GM15510 (cell line): ENCODE measurements around the gene CYP46A1.

ENCODE experiments used
- POLR2A ChIP-seq: IDR thresholded peaks from 3 replicates; pipeline ENCODE4 v1.6.1; 2011; ENCODE audit warnings: borderline replicate concordance; ENCODE audit not compliant: insufficient read length; ENCODE audit errors: extremely low read depth

CYP46A1 gene

GRCh38 chr14:99731547-99732435 is 47.7 kb downstream of the CYP46A1 start:
- TF ChIP-seq POLR2A, result no peak

GRCh38 chr14:99732436-99733210 is 48.5 kb downstream of the CYP46A1 start:
- TF ChIP-seq POLR2A, result no peak

DNA sequence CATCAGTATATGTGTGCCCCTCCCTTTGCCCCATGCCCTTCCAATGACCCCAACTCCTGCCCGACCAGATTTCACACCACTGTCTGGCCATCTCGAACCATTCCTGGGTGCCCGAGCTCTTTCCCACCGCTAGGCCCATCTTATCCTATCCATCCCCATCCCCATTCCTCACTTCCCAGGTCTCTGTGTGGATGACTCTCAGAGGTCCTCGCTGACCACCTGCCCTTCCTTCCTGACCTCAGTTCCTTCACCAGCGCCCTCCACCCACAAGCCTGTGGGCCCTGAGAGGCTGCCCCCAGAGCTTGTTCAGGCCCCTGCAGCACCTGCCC is 49.1 kb downstream of the CYP46A1 start:
- no peak for TF ChIP-seq POLR2A

- no peak for TF ChIP-seq POLR2A
Measured at GRCh38 chr14:99733540-99734405, 49.7 kb downstream of the CYP46A1 start.

DNA sequence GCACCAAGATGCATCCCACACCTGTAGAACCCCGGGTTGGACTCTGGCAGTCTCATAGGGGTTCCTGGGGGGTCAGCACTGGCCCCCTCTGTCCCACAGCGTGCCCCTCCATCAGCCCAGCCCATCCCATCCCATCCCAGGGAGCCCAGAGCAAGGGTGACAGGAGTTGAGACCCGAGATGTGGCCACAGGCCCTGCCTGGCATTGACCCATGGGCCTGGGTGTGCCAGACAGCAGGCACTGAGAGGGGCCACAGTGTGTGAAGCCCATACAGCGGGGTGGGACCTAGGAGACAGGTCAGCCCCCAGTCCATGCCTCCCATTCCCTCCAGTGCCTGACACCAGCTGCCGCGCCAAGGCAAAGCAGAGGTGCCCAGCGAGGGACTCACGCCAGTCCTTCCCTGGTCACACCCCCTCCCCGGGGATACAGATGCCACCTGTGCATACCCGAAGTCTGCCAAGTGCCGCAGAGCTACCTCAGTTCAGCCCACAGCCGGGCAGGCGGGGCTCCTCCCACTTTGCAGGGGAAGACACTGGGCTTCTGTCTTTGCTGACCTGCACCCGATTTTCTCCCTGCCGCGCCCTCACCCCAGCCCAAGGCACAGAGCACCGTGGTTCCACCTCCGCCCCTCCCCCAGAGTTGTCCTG is 50.4 kb downstream of the CYP46A1 start:
- no peak for TF ChIP-seq POLR2A

DNA sequence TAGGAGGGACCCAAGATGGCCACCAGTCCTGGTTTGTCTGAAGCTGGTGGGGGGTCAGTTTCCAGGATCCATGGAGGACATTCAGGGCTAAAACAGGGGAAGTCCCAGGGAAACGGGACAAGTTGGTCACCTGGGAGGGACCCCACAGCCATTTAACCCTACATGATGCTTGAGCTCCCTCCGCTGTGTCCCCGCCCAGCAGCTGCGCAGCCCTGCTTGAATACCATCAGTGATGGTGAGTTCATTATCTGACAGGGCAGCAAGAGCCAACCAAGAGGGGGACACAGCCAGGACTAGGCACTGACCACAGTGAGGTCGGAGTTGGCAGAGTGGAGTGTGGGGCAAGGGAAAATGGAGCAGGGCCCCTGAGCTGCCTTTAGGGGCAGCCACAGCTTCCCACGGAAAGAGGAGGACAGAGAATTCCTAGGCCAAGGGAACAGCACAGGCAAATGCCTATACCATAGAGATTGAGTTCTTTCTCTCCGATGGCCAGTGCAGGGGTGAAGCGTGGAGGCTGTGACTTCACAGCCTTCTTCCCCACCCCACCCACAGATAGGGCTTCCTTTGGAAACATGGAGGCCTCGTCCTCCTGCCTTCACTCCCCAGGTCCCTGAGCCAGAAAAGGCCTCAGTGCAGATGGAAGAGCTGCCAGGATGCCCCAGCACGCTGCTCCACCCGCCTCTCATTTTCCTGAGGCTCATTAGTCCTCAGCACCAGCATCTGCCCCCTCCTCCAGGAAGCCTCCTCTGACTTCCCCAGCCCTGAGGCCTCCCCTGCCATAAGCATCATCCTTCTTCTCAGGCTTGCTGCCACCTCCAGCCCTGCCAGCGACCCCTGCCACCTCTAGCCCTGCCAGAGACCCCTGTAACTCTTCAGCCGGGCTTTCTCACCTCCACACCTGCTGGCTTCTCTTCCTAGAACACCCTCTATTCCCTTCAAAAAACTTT is 51.4 kb downstream of the CYP46A1 start:
- no peak for TF ChIP-seq POLR2A

GRCh38 chr14:99736603-99737371 is 52.7 kb downstream of the CYP46A1 start:
- TF ChIP-seq POLR2A, result no peak

GRCh38 chr14:99737451-99737951 is 53.4 kb downstream of the CYP46A1 start:
- no peak for TF ChIP-seq POLR2A

GRCh38 chr14:99737956-99738667 is 54.0 kb downstream of the CYP46A1 start:
- TF ChIP-seq POLR2A, result no peak

DNA sequence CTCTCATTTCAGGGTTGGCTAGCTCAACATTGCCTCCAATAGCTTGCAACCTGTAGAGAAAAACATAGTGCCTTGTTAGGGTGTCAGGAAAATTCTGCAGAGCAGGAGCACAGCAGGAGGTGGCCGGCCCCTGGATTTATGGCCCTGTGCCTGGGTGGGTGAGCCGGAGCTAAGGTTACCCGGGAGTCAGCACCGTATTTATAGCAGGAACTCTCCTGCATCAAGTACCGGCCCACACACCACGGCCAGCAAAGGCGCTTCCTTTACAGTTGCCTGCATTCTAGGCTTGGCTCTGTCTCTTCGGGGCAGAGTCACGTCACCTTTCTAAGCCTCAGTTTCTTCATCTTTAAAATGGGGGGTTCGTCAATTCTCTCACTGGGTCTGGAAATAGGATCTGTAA is 56.3 kb downstream of the CYP46A1 start:
- no peak for TF ChIP-seq POLR2A

DNA sequence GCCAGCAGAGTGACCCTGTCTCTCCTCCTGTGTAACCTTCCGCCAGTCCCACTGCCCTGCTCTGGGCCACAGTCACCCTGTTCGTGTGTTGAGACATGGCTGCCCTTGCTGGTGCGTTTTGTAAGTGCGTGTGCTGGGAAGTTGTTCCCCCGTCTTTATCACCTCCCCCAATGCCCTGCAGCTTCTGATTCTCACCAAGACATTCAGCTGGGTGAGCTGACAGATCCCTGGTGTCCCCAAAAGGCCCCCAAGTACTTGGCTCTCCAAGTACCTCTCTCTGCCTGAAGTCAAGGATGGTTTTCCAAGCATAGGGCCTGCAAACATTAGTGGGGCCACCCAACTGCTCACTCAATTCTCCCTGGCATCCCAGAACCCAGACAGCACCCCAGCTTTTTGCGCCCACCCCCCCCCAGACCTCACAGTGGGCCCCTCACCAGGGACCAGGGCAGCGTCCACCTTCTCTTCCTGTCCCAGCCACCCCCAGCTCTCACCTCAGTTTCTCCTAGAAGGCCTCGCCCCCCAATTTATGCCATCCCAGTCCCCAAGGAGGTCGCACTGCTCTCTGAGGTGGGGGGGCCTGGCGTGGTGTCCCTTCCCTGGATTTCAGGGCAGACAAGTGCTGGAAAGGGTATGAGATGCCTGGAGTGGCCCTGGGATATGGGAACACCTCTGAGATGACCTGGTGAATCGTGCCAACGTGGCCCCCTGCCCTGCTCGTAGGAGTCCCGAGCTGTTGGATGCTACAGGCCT is 57.3 kb downstream of the CYP46A1 start:
- TF ChIP-seq POLR2A, result no peak
